GM18907 (cell line): ENCODE measurements around the gene PGF.

Experiments
- ATAC-seq: cut with Tn5 transposase; IDR thresholded peaks from one replicate; pipeline ENCODE4 v1.9.1; 2021; ENCODE audit warnings: mild to moderate bottlenecking, moderate library complexity; ENCODE audit not compliant: unreplicated experiment

Gene PGF

GRCh38 chr14:74959596-74960180 is 4.3 kb upstream of the PGF start:
- ATAC-seq: no peak

GRCh38 chr14:74956280-74957072 is 1.1 kb upstream of the PGF start:
- ATAC-seq: no peak

GRCh38 chr14:74956027-74956279 is 556 bp upstream of the PGF start:
- ATAC-seq: no peak

GRCh38 chr14:74954947-74955228 is 509 bp downstream of the PGF start:
- ATAC-seq: no peak

- ATAC-seq: no peak
Observed at GRCh38 chr14:74954232-74954946, 1.0 kb downstream of the PGF start.

GRCh38 chr14:74953686-74954085 is 1.7 kb downstream of the PGF start:
- ATAC-seq: no peak

- ATAC-seq: no peak
Observed at GRCh38 chr14:74952697-74953484, 2.5 kb downstream of the PGF start.

GRCh38 chr14:74952180-74952665 is 3.2 kb downstream of the PGF start:
- ATAC-seq: no peak

- ATAC-seq: no peak
Observed at GRCh38 chr14:74951443-74952179, 3.8 kb downstream of the PGF start.

GRCh38 chr14:74950795-74951442 is 4.5 kb downstream of the PGF start:
- ATAC-seq: no peak

- ATAC-seq: no peak
Observed at GRCh38 chr14:74949859-74950573, 5.4 kb downstream of the PGF start.

- ATAC-seq: no peak
Observed at GRCh38 chr14:74949191-74949601, 6.2 kb downstream of the PGF start.

GRCh38 chr14:74948228-74949175 is 6.9 kb downstream of the PGF start:
- ATAC-seq: no peak

GRCh38 chr14:74947353-74948227 is 7.8 kb downstream of the PGF start:
- no peak for ATAC-seq

- no peak for ATAC-seq
Observed at GRCh38 chr14:74946659-74947281, 8.6 kb downstream of the PGF start.

GRCh38 chr14:74945852-74946658 is 9.3 kb downstream of the PGF start:
- ATAC-seq: peak; percentile 49
